ENCODE results near the gene NEXMIF.
"Not testable (repeated sequence)": the region's sequence is repeated elsewhere in the genome, so short reads cannot be mapped to it uniquely, and the experiment has no call there.

The NEXMIF gene

GRCh38 chrX:74925225-74926088, at the start of gene NEXMIF:
Gene NEXMIF (minus strand): TSS chrX:74925452.
- peak; percentile 32 for DNase-seq

DNA sequence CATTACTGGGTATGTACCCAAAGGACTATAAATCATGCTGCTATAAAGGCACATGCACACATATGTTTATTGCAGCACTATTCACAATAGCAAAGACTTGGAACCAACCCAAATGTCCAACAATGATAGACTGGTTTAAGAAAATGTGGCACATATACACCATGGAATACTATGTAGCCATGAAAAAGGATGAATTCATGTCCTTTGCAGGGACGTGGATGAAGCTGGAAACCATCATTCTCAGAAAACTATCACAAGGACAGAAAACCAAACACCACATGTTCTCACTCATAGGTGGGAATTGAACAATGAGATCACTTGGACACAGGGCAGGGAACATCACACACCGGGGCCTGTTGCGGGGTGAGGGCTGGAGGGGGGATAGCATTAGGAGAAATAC, 36.7 kb upstream of the NEXMIF start:
- DNase-seq: not testable (repeated sequence)

- no peak for DNase-seq
Observed at GRCh38 chrX:74949717-74950116, 24.5 kb upstream of the NEXMIF start.

- DNase-seq: no peak
Observed at GRCh38 chrX:74940414-74940813, 15.2 kb upstream of the NEXMIF start.

- no peak for DNase-seq
Observed at GRCh38 chrX:74931214-74931613, 6.0 kb upstream of the NEXMIF start.

DNA sequence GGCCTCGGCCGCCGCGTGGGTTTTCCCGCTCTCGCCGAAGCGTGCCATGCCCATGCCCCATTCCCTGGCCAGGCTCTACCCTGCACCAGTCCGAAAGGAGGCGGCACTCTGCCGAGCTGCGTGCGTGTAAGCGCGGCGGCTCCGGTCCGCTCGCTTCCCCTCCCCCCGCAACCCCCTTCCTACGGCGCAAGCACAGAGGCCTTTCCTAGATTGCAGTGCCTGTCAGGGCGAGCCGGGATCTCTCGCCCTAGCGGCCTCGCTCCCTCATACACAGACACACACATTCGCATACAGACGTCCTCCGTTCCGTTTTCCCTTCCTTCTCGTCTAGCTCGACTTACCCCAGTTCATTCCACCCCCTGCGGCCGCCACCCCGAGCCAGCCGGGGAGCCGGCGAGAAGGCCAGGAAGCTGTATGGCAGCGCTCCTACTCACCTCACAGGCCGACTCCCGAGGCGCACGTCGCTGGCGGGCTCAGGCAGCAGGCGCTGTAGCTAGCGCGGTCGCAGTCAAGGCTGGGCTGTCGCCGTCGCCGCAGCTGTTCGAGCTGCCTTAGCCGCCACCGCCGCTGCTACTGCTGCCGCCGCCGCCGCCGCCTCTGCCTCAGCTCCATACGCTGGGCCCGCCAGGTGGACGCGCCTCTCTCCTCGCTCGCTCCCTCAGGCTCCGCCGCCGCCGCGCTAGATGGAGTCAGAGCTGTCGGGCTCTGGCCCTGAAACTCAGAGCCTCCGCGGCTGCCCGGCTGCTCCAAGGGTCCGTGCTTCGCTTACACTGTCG, 615 bp downstream of the NEXMIF start:
- peak; percentile 37 for DNase-seq

- DNase-seq: peak; percentile 16
Observed at GRCh38 chrX:74923942-74924448, 1.3 kb downstream of the NEXMIF start.

- no peak for DNase-seq
Observed at GRCh38 chrX:74922922-74923543, 2.2 kb downstream of the NEXMIF start.

- DNase-seq: no peak
Observed at GRCh38 chrX:74911494-74911893, 13.8 kb downstream of the NEXMIF start.

- DNase-seq: no peak
Observed at GRCh38 chrX:74906417-74906816, 18.8 kb downstream of the NEXMIF start.

DNA sequence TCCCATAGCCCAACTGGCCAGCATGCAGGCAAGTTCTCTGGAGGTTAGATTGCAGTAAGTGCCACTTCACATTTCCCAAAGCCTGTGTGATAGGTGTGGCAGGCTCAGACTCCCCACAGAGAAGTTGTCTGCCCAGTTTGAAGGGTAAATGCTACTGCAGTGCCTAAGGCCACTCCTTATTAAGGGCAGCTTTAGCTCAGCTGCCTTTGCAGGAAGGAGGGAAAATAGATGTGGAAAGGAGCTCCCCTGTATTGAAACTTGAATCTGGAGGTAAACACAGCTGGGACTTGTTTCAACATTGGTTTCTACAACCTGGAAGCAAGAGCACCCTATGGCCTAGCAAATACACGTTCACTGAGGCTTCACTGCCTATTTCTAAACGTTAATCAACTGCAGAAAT, 22.4 kb downstream of the NEXMIF start:
- no peak for DNase-seq

DNA sequence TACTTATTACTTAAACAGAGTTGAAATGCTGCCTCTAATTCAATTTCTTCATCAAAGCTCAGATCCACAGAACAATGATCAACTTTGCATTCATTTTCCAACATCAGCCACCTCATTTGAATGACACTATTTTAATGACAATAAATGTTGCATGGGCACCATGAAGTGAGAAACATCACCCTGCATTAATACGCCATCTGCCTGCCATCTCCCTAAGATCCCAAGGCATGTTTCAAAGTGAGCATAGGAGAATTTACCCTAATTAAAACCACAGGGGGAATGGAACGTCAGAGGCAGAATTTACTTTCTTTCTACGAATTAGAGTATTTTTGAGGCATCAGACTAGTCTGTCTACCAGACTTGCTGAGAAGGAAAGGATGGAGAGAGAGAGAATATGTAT, 32.7 kb downstream of the NEXMIF start:
- DNase-seq: no peak

DNA sequence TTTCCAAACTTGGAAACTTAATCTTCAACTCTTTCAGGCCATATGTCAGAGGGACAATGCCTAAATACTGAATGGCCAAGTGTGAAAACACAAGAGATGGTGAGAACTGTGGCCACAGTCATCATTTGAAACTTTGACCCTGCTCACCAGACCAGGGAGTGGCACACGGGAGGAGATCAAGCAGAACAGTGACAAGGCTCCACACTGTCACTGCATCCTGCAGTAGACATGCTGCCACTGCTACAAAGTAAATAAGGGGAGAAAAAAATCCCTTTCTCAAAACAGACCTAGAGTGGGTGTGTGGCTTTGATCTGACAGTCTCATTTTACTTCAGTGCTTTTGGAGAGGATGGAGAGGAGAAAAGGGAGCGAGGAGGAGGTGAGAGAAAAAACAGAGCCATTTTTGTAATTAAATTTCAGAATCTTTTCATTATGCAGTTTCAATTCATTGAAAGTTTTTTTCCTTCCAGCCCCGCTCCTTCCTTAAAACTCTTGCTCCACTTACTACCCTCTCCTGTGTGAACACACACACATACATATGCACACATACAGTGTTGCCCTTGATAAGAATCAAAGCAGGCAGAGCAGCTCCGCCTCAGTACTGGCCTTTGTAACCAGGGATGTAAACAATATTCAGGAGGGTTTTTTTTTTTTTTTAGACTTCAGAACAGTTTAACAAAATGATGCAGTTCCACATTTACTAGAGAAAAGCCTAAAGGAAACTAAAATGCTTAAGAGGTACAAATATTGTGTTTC, 34.4 kb downstream of the NEXMIF start:
- DNase-seq: no peak

- not testable (repeated sequence) for DNase-seq
Observed at GRCh38 chrX:74882383-74882782, 42.9 kb downstream of the NEXMIF start.

- no peak for DNase-seq
Observed at GRCh38 chrX:74865725-74866124, 59.5 kb downstream of the NEXMIF start.

- DNase-seq: no peak
Observed at GRCh38 chrX:74853255-74853654, 72.0 kb downstream of the NEXMIF start.

DNA sequence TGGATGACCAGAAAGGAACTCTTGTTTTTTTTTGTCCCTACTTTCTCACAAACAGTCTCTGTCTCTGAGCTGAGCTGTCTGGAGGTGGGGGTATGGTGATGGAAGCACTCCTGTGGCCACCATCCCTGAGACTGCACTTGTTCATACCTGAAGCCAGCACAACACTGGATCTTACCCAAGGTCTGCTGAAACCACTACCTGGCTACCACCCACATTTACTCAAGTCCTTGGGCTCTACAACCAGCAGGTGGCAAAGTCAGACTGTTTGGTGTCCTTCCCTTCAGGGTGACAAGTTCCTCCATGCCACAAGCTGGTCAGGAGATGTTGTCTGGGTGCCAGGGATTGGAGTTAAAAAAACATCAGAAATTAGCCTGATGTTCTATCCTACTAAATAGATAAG, 89.7 kb downstream of the NEXMIF start:
- no peak for DNase-seq

DNA sequence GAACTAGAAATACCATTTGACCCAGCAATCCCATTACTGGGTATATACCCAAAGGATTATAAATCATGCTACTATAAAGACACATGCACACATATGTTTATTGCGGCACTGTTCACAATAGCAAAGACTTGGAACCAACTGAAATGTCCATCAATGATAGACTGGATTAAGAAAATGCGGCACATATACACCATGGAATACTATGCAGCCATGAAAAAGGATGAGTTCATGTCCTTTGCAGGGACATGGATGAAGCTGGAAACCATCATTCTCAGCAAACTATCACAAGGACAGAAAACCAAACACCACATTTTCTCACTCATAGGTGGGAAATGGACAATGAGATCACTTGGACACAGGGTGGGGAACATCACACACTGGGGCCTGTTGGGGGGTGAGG, 105.5 kb downstream of the NEXMIF start:
- DNase-seq: not testable (repeated sequence)

- DNase-seq: no peak
Observed at GRCh38 chrX:74814681-74815080, 110.6 kb downstream of the NEXMIF start.

DNA sequence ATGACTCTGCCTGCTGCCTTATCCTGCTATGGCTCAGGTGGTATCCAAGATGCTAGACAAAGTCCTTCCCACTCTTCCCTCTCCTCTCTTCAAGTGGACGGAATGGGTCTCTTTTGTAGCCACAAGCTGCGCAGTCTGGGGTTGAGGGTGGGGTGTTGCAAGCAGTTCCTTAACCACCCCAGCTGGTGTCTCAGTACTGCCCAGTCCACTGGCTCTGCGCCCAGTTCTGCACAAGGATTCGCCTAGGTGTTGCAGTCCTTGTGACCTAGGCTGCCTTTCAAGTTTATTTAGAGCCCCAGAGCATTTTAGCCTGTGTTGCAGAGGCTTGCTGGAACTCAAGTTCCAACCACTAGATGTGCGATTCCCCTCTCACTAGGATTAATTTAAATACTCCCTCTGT, 120.7 kb downstream of the NEXMIF start:
- DNase-seq: no peak

GRCh38 chrX:74800062-74800461, 125.2 kb downstream of the NEXMIF start:
- DNase-seq: no peak

GRCh38 chrX:74797338-74797887, 127.8 kb downstream of the NEXMIF start:
- no peak for DNase-seq
